Large intestine (tissue), 3 donors: ENCODE data around the gene CD96. TPM values are rescaled to one million over a fixed set of nuclear protein-coding genes. Genes with fewer than 3 reads are reported as not detected.

Source experiments
- DNase-seq, 2 donors: peaks; one replicate each; pipeline versions ENCODE4 v3.0.0 to v3.0.0-alpha.2; 2013
- H3K27ac ChIP-seq: one replicate; pipeline ENCODE4 v1.5.1; 2013; ENCODE audit warnings: low read length
- H3K27me3 ChIP-seq: 2 replicates; pipeline ENCODE4 v1.6.1; 2013; ENCODE audit warnings: low read length; ENCODE audit not compliant: control insufficient read depth, insufficient read depth
- H3K36me3 ChIP-seq: 2 replicates; pipeline ENCODE4 v1.6.1; 2013; ENCODE audit warnings: low read length; ENCODE audit not compliant: control insufficient read depth, insufficient read depth
- H3K4me1 ChIP-seq: one replicate; pipeline ENCODE4 v1.6.1; 2013; ENCODE audit warnings: low read length; ENCODE audit not compliant: control insufficient read depth, insufficient read depth
- H3K4me3 ChIP-seq: one replicate; pipeline ENCODE4 v1.5.1; 2013; ENCODE audit warnings: low read length
- H3K9me3 ChIP-seq: one replicate; pipeline ENCODE4 v1.6.1; 2013; ENCODE audit warnings: mild to moderate bottlenecking, low read depth, low read length, moderate library complexity; ENCODE audit not compliant: control insufficient read depth
- WGBS: methylation state at CpG from one replicate; pipeline ENCODE4 v1.1.5; 2013; ENCODE audit warnings: low lambda C conversion rate; ENCODE audit not compliant: insufficient coverage; 5-methylcytosine and 5-hydroxymethylcytosine counted together
- polyA plus RNA-seq: library from polyadenylated mRNA; unstranded; fragments of 120-200 nt; gene quantifications from one replicate; pipeline ENCODE4 v1.2.1, GENCODE V29; 2013

Gene CD96
- polyA plus RNA-seq, 1 donor, result 4.1 TPM

- no peak for DNase-seq
- no peaks in the 10 kb centered on the region for H3K27me3 ChIP-seq
- H3K9me3 ChIP-seq, result no peaks in the 10 kb centered on the region
- no peaks in the 10 kb centered on the region for H3K36me3 ChIP-seq
- no peak overlapping the region for H3K27ac ChIP-seq
- WGBS, result 59% methylated on average over 3 of the region's 5 CpGs
- H3K4me1 ChIP-seq, result no peaks in the 10 kb centered on the region
- no peak overlapping the region for H3K4me3 ChIP-seq
Observed at GRCh38 chr3:111592936-111593335, 50.9 kb downstream of the CD96 start.

GRCh38 chr3:111593666-111594065 lies 51.7 kb downstream of the CD96 start:
- Histone ChIP-seq H3K9me3 (no peaks in the 10 kb centered on the region), H3K27ac (no peak overlapping the region), H3K27me3 (no peaks in the 10 kb centered on the region), H3K4me1 (no peaks in the 10 kb centered on the region), H3K4me3 (no peak overlapping the region), H3K36me3 (no peaks in the 10 kb centered on the region)
- no CpG with 5 or more reads among the region's 9 CpGs for WGBS
- DNase-seq, result no peak

GRCh38 chr3:111594205-111594604 lies 52.2 kb downstream of the CD96 start:
- no peak for DNase-seq
- 100% methylated on average over 1 of the region's 2 CpGs for WGBS

GRCh38 chr3:111594781-111595180 lies 52.8 kb downstream of the CD96 start:
- WGBS, result no CpG with 5 or more reads among the region's 1 CpG
- H3K27me3 ChIP-seq, result no peaks in the 10 kb centered on the region
- H3K36me3 ChIP-seq, result no peaks in the 10 kb centered on the region
- no peaks in the 10 kb centered on the region for H3K9me3 ChIP-seq
- no peak overlapping the region for H3K27ac ChIP-seq
- DNase-seq, result no peak
- H3K4me3 ChIP-seq, result no peak overlapping the region
- no peaks in the 10 kb centered on the region for H3K4me1 ChIP-seq

More at GRCh38 chr3:111594205-111594604, 52.2 kb downstream of the CD96 start:
- Histone ChIP-seq H3K27me3 (no peaks in the 10 kb centered on the region), H3K9me3 (no peaks in the 10 kb centered on the region), H3K27ac (no peak overlapping the region), H3K4me1 (no peaks in the 10 kb centered on the region), H3K36me3 (no peaks in the 10 kb centered on the region), H3K4me3 (no peak overlapping the region)

GRCh38 chr3:111595232-111595631 lies 53.2 kb downstream of the CD96 start, which contains the start of gene ZBED2:
TSS of gene ZBED2 (minus strand) at chr3:111595346. CDS start at chr3:111594201, 1,145 bp downstream.
- Histone ChIP-seq H3K4me1 (no peaks in the 10 kb centered on the region), H3K36me3 (no peaks in the 10 kb centered on the region), H3K9me3 (no peaks in the 10 kb centered on the region), H3K4me3 (no peak within 1 kb of the TSS), H3K27ac (no peak within 1 kb of the TSS), H3K27me3 (no peaks in the 10 kb centered on the region)
- no CpG with 5 or more reads among the region's 2 CpGs for WGBS
- DNase-seq, result no peak

DNA sequence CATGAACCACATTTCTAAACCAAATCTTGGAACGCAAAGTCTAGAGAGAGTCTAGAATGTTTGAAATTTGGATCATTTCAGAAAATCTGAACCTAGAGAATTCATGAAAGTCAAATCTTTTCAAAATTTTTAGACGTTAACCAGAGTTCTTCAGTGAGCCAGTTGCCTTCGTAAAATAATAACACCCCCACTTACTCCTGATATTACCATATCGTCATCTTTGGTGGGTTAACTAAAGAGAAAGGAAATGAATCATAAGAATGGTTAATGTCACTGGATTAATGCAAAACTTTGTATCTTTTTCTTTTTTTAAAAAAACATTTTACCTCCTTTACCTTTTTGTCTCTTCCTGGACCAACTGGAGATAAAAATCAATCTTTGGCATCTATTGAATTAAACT lies 54.3 kb downstream of the CD96 start:
- no peaks in the 10 kb centered on the region for H3K27me3 ChIP-seq
- WGBS, result 94% methylated on average over 2 of the region's 4 CpGs

DNA sequence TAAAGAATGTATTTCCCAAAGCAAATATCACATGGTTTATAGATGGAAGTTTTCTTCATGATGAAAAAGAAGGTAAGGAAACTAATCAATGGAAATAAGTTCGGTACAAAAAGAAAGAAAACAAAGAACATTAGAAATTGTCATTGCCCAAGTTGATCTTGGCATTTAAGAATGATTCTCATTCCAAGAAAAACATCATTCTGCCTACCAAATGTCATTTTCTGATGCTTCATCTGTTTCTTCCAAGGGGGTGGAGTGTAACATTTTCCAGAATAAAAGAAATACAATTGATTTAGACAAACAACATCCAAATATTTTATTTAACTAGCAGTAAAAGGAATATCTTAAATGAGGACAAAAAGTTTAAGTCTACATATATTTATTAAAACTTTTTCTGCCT lies 56.1 kb downstream of the CD96 start:
- no peaks in the 10 kb centered on the region for H3K27me3 ChIP-seq
- no peak overlapping the region for H3K4me3 ChIP-seq
- WGBS, result 83% methylated on average over 1 of the region's 1 CpG

More for the DNA sequence above, 54.3 kb downstream of the CD96 start:
- H3K4me1 ChIP-seq, result no peaks in the 10 kb centered on the region
- H3K4me3 ChIP-seq, result no peak overlapping the region
- no peaks in the 10 kb centered on the region for H3K36me3 ChIP-seq
- no peaks in the 10 kb centered on the region for H3K9me3 ChIP-seq
- H3K27ac ChIP-seq, result no peak overlapping the region
- DNase-seq, result no peak

GRCh38 chr3:111598552-111598951 lies 56.6 kb downstream of the CD96 start:
- no peak overlapping the region for H3K27ac ChIP-seq
- no peak for DNase-seq
- H3K4me1 ChIP-seq, result no peaks in the 10 kb centered on the region
- no peaks in the 10 kb centered on the region for H3K27me3 ChIP-seq
- no peak overlapping the region for H3K4me3 ChIP-seq
- no peaks in the 10 kb centered on the region for H3K36me3 ChIP-seq
- no peaks in the 10 kb centered on the region for H3K9me3 ChIP-seq
- WGBS, result no CpG with 5 or more reads among the region's 2 CpGs

More for the DNA sequence above, 56.1 kb downstream of the CD96 start:
- H3K4me1 ChIP-seq, result no peaks in the 10 kb centered on the region
- H3K36me3 ChIP-seq, result no peaks in the 10 kb centered on the region
- DNase-seq, result no peak
- no peaks in the 10 kb centered on the region for H3K9me3 ChIP-seq
- H3K27ac ChIP-seq, result no peak overlapping the region

- no CpG with 5 or more reads among the region's 4 CpGs for WGBS
- no peak for DNase-seq
- H3K4me1 ChIP-seq, result no peaks in the 10 kb centered on the region
- H3K4me3 ChIP-seq, result no peak overlapping the region
- no peaks in the 10 kb centered on the region for H3K9me3 ChIP-seq
- no peaks in the 10 kb centered on the region for H3K27me3 ChIP-seq
- H3K36me3 ChIP-seq, result no peaks in the 10 kb centered on the region
- H3K27ac ChIP-seq, result no peak overlapping the region
Observed at GRCh38 chr3:111601810-111602209, 59.8 kb downstream of the CD96 start.

DNA sequence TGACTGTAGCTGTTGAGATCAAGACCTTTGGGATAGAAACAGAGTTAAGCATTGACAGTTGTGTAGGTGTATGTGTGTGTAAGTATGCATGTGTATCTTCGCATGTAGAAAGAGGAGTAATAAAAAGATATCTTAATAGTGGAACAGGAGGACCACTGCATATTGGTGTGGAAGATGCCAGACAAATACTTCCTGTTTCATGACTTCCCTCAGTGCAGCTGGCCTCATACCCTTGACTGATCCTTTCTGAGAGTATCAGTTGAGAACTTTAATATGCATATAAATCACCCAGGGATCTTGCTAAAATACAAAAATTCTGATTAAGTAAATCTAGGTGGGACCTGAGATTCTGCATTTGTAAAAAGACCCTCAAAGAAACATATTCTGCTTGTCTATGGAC lies 61.7 kb downstream of the CD96 start:
- Histone ChIP-seq H3K4me3 (no peak overlapping the region), H3K4me1 (no peaks in the 10 kb centered on the region), H3K27me3 (no peaks in the 10 kb centered on the region), H3K9me3 (no peaks in the 10 kb centered on the region), H3K36me3 (no peaks in the 10 kb centered on the region), H3K27ac (no peak overlapping the region)
- no peak for DNase-seq
- no CpG with 5 or more reads among the region's 1 CpG for WGBS

DNA sequence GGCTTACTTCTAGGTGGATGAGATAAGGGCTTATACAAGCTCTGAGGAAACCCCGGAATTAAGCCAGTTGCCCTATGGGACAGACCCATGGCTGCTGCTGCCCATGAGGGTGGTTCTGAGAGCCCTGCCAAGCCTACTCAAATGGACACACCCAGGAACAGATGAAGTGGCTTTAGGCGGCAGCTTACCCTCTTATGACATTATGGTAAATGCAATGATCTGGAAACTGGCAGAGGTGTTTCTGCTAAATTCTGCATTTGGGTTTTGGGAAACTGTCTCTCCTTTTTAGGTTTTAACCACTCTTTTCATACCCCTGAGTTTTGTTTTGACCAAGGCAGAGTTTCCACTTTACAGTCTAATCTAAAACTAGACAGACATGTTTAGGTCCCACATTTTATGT lies 62.1 kb downstream of the CD96 start:
- H3K9me3 ChIP-seq, result no peaks in the 10 kb centered on the region
- H3K4me3 ChIP-seq, result no peak overlapping the region
- no peaks in the 10 kb centered on the region for H3K27me3 ChIP-seq
- no peaks in the 10 kb centered on the region for H3K4me1 ChIP-seq
- no CpG with 5 or more reads among the region's 2 CpGs for WGBS
- no peak overlapping the region for H3K27ac ChIP-seq
- no peaks in the 10 kb centered on the region for H3K36me3 ChIP-seq
- DNase-seq, result no peak
